HG03354 (cell line): ENCODE measurements around the gene SLC36A2.

Experiments
- ATAC-seq: cut with Tn5 transposase; IDR thresholded peaks from one replicate; pipeline ENCODE4 v1.9.1; 2021; ENCODE audit warnings: mild to moderate bottlenecking; ENCODE audit not compliant: unreplicated experiment, poor library complexity, severe bottlenecking

Gene SLC36A2

GRCh38 chr5:151288180-151288579 lies 59.2 kb downstream of the SLC36A2 start:
- peak; percentile 51 for ATAC-seq

DNA sequence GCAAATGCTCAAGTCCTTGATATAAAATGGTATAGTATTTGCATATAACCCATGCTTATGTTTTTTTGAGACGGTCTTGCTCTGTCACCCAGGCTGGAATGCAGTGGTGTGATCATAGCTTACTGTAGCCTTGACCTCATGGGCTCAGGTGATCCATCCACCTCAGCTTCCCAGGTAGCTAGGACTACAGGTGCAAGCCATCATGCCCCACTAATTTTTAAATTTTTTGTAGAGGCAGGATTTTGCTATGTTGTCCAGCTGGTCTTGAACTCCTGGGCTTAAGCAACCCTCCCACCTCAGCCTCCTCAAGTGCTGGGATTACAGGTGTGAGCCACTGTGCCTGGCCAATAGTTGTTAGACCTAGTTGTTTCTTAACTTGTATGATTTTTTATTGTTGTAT lies 61.1 kb downstream of the SLC36A2 start:
- no peak for ATAC-seq

DNA sequence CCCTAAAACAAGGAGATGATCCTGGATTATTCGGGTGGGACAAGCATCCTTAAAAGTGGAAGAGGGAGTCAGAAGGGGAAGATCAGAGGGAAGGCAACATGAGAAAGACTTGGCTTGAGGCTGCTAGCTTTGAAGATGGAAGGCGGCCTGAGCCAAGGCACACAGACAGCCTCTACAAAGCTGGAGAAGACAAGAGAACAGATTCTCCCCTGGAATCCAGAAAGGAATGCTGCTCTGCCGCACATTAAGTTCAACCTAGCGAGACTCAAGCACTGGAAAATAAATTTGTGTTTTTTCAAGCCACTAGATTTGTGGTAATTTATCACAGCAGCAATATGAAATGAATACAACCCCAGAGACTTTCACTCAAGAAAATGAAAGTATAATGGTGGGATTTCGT lies 61.7 kb downstream of the SLC36A2 start:
- ATAC-seq: no peak

GRCh38 chr5:151284392-151284967 lies 62.9 kb downstream of the SLC36A2 start:
- ATAC-seq: no peak

DNA sequence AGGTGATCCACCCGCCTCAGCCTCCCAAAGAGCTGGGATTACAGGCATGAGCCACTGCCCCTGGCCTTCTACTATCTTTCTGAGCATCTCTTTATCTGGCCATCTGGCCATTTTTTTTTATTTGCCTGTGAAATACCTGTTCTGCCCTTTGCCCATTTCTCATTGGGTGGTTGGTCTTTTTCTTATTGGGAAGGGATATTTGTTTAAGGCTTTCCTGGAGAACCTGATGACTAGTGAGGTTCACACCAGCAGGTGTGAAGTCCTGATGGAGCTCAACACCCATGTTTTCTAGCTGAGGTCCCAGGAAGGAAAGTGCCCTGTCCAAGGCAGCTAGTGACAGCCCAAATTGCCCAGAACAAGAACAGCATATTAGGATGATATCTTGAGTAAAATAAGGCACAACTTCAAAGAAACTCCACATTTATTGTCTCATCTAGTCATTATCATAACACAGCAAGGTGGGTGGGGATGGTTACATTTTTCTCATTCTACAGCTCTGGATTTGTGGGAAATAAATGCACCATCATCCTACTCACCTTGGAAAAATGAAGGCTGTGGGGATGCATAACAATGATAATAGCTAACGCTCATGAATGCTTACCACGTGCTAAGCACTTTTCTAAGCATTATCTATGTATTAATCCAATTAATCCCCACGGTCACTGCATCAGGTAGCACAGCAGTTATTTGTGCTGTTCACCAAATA lies 64.1 kb downstream of the SLC36A2 start:
- no peak for ATAC-seq

- no peak for ATAC-seq
These were observed 66.2 kb downstream of the SLC36A2 start for GRCh38 chr5:151281001-151281639.

GRCh38 chr5:151280443-151280842 lies 66.9 kb downstream of the SLC36A2 start:
- no peak for ATAC-seq

DNA sequence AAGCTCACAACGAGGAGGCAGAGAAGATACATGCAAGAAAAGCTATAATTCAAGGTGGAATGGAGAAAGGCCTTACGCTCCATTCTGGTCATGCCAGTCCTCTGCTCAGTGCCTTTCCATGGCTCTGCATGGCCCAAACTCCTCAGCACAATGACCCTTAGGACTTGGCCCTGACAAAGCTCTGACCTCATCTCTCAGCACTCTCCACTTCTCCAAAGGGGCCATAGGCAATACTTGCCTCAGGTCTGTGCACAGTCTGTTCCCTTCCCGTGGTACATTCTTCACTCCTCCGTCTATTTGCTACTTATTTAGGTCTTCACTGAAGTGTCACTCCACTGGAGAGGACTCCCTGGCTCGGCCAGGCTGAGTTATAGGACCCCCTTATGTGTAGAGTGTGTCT lies 68.5 kb downstream of the SLC36A2 start:
- ATAC-seq: no peak

GRCh38 chr5:151275803-151276202 lies 71.6 kb downstream of the SLC36A2 start:
- no peak for ATAC-seq

GRCh38 chr5:151274666-151275065 lies 72.7 kb downstream of the SLC36A2 start:
- ATAC-seq: no peak

DNA sequence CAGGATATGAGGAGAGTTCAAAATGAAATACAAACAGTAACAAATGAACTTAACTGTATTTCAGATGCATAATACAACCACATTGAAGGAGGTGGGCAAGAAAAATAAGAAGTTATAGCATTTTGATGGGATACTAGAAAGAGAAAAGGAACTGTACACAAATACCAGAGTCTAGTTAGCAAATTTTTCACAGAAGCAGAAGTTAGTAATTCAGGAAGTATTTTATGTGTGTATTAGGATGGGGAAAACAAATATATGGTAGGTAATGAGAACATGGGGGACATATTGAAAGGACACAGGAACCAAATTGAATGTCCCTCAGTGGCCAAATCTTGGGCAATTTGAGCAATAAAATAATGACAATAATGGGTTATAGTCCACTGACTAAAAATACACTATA lies 76.0 kb downstream of the SLC36A2 start:
- no peak for ATAC-seq

- peak; percentile 91 for ATAC-seq
These were observed 76.8 kb downstream of the SLC36A2 start for GRCh38 chr5:151270599-151270998.

DNA sequence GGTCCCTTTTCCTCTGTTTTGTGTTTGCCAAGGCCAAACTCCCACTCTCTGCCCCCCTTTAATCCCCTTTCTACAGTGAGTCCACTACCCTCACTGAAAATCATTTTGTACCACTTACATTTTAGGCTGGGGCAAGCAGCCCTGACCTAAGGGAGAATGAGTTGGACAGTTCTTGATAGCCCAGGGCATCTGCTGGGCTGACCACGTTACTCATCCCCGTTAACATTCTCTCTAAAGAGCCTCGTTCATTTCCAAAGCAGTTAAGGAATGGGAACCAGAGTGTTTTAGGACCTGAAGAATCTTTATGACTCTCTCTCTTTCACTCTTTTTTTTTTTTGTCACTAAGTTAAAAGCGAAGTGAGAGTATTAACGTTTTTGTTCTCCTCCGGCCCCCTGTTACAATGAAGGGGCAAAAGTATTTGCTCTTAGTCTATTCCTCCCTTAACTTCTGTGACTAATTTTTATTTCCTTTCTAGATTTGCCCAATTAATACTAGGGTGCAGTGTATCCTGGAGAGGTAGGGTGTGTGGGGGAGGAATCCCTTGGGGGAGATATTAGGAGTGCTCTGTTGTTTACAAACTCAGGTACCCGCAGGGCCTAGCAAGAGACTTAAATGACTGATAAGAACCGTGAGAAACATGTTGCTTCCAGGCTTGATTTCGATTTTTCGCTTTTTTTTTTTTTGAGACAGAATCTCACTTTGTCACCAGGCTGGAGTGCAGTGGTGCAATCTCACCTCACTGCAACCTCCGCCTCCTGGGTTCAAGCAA lies 79.7 kb downstream of the SLC36A2 start:
- no peak for ATAC-seq
